WERI-Rb-1 (cell line): ENCODE data around the gene TFE3.

ENCODE experiments used
- DNase-seq: peaks from one replicate; pipeline ENCODE4 v3.0.0-alpha.2; 2020
- H3K27ac ChIP-seq: fragments of 250-450 bp; sonication (Bioruptor Pico); 2 replicates; pipeline ENCODE4 v1.5.1; 2020; ENCODE audit warnings: mild to moderate bottlenecking, moderate library complexity
- H3K27me3 ChIP-seq: fragments of 250-450 bp; sonication (Bioruptor Pico); 2 replicates; pipeline ENCODE4 v1.5.1; 2021; ENCODE audit warnings: mild to moderate bottlenecking, low read depth, moderate library complexity; ENCODE audit not compliant: insufficient read depth, severe bottlenecking
- H3K36me3 ChIP-seq: fragments of 250-450 bp; sonication (Bioruptor Pico); 2 replicates; pipeline ENCODE4 v1.5.1; 2020; ENCODE audit warnings: mild to moderate bottlenecking, moderate library complexity
- H3K4me3 ChIP-seq: 2 replicates; pipeline ENCODE4 v1.5.1; 2011; ENCODE audit warnings: low read depth, mild to moderate bottlenecking, control low read depth, low read length
- H3K9me3 ChIP-seq: fragments of 250-450 bp; sonication (Bioruptor Pico); 2 replicates; pipeline ENCODE4 v1.5.1; 2021; ENCODE audit warnings: mild to moderate bottlenecking, moderate library complexity; ENCODE audit not compliant: severe bottlenecking
- TF ChIP-seq, protein P1 (sequence below): IDR thresholded peaks from 2 replicates; pipeline ENCODE4 v1.5.1; 2011; ENCODE audit warnings: low read depth, mild to moderate bottlenecking, control low read depth, inconsistent platforms, low read length

TFE3 gene

DNA sequence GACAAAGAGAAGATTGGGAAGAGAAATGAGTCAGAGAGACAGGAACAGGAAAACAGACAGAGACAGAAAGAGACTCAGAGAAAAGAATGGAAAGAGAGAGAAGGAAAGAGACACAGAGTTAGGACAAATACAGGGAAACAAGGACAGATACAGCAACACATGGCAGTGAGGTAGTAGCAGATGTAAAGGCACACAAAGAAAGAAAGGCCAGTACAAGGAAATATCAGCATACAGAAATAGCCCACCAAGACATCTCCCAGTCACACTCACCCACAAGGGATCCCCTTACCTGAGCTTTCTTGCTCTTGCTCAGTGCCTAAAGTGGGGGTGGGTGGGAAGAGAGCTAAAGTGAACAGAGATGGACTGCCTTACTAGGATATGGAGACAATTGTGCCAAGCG, 45.3 kb downstream of the TFE3 start:
- no peaks in the 10 kb centered on the region for H3K27me3 ChIP-seq
- peak overlapping the region; percentile 63 for H3K27ac ChIP-seq
- no peak overlapping the region for H3K4me3 ChIP-seq
- H3K36me3 ChIP-seq = peaks cover 22% of the 10 kb centered on the region
- no peak for DNase-seq
- TF ChIP-seq, protein P1, sequence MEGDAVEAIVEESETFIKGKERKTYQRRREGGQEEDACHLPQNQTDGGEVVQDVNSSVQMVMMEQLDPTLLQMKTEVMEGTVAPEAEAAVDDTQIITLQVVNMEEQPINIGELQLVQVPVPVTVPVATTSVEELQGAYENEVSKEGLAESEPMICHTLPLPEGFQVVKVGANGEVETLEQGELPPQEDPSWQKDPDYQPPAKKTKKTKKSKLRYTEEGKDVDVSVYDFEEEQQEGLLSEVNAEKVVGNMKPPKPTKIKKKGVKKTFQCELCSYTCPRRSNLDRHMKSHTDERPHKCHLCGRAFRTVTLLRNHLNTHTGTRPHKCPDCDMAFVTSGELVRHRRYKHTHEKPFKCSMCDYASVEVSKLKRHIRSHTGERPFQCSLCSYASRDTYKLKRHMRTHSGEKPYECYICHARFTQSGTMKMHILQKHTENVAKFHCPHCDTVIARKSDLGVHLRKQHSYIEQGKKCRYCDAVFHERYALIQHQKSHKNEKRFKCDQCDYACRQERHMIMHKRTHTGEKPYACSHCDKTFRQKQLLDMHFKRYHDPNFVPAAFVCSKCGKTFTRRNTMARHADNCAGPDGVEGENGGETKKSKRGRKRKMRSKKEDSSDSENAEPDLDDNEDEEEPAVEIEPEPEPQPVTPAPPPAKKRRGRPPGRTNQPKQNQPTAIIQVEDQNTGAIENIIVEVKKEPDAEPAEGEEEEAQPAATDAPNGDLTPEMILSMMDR = no peak
- H3K9me3 ChIP-seq = no peaks in the 10 kb centered on the region

DNA sequence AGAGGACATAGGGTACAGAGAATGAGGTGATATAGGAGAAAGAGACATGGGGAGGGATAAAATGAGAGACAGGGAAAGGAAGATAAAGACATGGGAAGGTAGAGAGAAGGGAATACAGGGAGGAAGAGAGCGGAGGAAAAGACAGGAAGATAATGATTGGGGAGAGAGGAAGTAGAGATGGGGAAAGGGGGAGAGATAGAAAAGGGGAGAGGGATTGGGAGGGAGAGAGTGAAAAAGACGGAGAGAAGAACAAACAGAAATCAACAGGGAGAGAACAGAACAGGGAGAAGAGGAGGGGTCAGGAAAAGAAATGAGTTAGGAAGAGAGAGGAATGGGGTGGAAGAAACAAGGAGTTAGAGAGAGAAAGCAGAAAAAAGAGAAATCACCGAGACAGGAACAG, 45.7 kb downstream of the TFE3 start:
- Histone ChIP-seq H3K27ac (peak overlapping the region; percentile 63), H3K36me3 (peaks cover 22% of the 10 kb centered on the region), H3K4me3 (no peak overlapping the region), H3K9me3 (no peaks in the 10 kb centered on the region), H3K27me3 (no peaks in the 10 kb centered on the region)
- DNase-seq = no peak
- TF ChIP-seq, protein P1 = no peak

DNA sequence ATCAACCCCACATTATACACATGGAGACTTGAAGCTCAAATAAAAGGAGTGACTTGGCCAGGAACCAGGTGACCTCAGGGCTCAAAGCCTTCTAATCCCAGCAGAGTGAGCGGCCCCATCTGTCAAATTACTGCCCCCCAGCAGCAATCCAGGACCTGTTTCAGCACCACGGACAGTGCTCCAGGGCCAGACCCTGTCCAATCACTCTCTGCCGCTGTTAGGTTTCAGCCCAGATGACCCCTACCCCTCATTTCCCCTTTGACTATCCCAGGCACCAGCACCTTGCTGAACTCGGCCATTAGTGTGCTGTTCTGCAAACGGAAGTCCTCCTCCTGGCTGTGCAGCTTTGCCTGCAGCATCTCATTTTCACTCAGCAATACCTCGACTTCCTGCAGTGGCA, 46.2 kb downstream of the TFE3 start:
- H3K27ac ChIP-seq = peak overlapping the region; percentile 63
- no peaks in the 10 kb centered on the region for H3K9me3 ChIP-seq
- no peak overlapping the region for H3K4me3 ChIP-seq
- H3K27me3 ChIP-seq = no peaks in the 10 kb centered on the region
- TF ChIP-seq, protein P1 = no peak
- peaks cover 22% of the 10 kb centered on the region for H3K36me3 ChIP-seq
- DNase-seq = peak; percentile 49

DNA sequence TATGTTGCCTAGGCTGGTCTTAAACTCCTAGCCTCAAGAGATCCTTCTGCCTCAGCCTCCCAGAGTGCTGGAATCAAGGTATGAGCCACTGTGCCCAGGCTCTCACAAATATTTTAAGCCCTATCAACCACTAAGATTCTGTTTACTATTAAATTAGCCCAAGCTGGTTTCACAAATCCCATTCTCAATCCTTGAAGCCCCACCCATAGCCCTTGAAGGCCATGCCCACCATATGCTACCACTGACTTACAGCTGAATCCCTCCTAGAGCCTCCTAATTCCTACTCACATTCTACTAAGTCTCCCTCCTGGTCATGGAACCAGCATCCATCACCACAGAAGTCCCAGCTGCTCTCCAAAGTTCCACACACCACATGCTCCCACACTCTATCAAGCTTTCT, 50.8 kb downstream of the TFE3 start:
- peak overlapping the region; percentile 66 for H3K27ac ChIP-seq

DNA sequence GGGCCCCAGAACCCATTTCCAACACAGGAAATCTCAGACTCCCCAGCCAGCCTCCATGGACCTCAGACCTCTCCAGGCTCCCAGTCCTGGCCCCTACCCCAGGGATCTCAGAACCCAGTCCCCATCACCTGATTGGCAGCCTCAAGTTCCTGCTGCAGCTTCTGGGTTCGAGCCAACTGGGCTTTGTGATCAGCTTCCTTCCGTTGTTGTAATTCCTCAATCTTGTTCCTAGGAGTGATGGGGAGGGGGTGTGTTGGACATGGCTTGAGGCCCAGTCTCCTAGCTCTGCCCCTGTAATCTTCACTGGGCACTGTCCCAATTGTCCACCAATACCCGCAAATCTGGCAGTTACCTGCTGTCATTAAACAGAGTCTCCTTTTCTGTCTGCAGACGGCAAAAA, 53.7 kb downstream of the TFE3 start:
- Histone ChIP-seq H3K9me3 (no peaks in the 10 kb centered on the region), H3K36me3 (peaks cover 19% of the 10 kb centered on the region), H3K4me3 (no peak overlapping the region), H3K27me3 (peaks cover 3% of the 10 kb centered on the region), H3K27ac (no peak overlapping the region)
- TF ChIP-seq, protein P1 = no peak
- no peak for DNase-seq

More for the DNA sequence above, 50.8 kb downstream of the TFE3 start:
- H3K27me3 ChIP-seq = no peaks in the 10 kb centered on the region
- TF ChIP-seq, protein P1 = no peak
- peaks cover 27% of the 10 kb centered on the region for H3K36me3 ChIP-seq
- DNase-seq = peak; percentile 68
- H3K4me3 ChIP-seq = no peak overlapping the region
- H3K9me3 ChIP-seq = no peaks in the 10 kb centered on the region

DNA sequence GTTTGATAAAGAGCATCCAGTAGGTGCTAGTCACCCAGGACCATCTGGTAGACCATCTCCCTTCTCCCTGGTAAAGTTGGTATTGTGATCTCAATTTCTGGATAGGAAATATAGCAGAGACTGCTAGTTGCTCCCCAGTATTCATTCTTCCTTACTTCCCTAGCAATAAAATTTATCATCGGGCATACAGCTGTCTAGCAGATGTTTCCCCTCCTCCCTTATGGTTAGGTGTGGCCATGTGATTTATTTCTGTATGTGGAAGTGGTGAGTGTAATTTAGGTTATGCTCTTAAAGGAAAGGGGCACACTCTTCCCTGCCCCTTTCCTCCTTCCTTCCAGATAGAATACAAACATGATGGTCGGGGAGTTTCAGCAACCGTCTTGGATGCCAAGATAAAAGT, 59.3 kb downstream of the TFE3 start:
- no peak for DNase-seq
- H3K27me3 ChIP-seq = peaks cover 20% of the 10 kb centered on the region
- TF ChIP-seq, protein P1 = no peak
- no peak overlapping the region for H3K4me3 ChIP-seq
- H3K27ac ChIP-seq = no peak overlapping the region
- no peaks in the 10 kb centered on the region for H3K9me3 ChIP-seq
- H3K36me3 ChIP-seq = peaks cover 27% of the 10 kb centered on the region
